ENCODE results near the gene TBC1D24. TPM values are rescaled to one million over a fixed set of nuclear protein-coding genes. Genes with fewer than 3 reads are reported as not detected.
"Not testable (repeated sequence)": the region's sequence is repeated elsewhere in the genome, so short reads cannot be mapped to it uniquely, and the experiment has no call there.

TBC1D24 gene
- total and polyA plus RNA-seq, 7 donors = 0.60 to 16.1 (median 6.5) TPM

DNA sequence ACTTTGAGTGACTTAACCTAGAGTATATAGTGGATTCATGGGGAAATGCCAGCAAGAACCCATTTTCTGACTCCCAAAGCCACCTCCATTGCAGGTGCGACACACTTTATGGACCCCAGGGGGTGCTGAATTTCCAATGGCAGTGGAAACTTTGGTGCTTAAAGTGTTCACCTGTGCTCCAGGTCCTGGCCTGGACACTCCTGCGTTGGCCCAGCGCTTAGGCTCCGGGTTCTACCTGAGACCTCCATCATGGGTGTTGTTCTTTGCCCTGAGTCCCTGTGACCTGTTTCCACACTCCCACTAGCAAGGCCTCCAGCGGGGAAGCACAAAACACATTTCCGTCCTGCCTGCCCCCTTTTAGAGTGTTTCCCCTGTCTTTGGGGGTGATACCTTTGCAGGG is 42.6 kb upstream of the TBC1D24 start:
- WGBS, 2 donors = 96 to 97% methylated on average over 6 of the region's 6 CpGs
- Histone ChIP-seq H3K4me3 (no peak overlapping the region), H3K4me1 (peaks cover 0 to 18% (median 14%) of the 10 kb centered on the region in 4 donors), H3K27ac (no peak overlapping the region), H3K27me3 (no peaks in the 10 kb centered on the region), H3K36me3 (peaks cover 0 to 26% (median 0%) of the 10 kb centered on the region in 4 donors), H3K9me3 (no peaks in the 10 kb centered on the region)
- TF ChIP-seq, protein P1, sequence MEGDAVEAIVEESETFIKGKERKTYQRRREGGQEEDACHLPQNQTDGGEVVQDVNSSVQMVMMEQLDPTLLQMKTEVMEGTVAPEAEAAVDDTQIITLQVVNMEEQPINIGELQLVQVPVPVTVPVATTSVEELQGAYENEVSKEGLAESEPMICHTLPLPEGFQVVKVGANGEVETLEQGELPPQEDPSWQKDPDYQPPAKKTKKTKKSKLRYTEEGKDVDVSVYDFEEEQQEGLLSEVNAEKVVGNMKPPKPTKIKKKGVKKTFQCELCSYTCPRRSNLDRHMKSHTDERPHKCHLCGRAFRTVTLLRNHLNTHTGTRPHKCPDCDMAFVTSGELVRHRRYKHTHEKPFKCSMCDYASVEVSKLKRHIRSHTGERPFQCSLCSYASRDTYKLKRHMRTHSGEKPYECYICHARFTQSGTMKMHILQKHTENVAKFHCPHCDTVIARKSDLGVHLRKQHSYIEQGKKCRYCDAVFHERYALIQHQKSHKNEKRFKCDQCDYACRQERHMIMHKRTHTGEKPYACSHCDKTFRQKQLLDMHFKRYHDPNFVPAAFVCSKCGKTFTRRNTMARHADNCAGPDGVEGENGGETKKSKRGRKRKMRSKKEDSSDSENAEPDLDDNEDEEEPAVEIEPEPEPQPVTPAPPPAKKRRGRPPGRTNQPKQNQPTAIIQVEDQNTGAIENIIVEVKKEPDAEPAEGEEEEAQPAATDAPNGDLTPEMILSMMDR (IDR thresholded peaks at IDR 0.05) = no peak
- no peak for TF ChIP-seq EP300 (IDR thresholded peaks at IDR 0.05)
- no peak for TF ChIP-seq POLR2AphosphoS5 (IDR thresholded peaks at IDR 0.05)
- TF ChIP-seq POLR2A (IDR thresholded peaks at IDR 0.05) = no peak
- DNase-seq = no peak
- intact Hi-C loops (cut with DNase I) = no loop called here

DNA sequence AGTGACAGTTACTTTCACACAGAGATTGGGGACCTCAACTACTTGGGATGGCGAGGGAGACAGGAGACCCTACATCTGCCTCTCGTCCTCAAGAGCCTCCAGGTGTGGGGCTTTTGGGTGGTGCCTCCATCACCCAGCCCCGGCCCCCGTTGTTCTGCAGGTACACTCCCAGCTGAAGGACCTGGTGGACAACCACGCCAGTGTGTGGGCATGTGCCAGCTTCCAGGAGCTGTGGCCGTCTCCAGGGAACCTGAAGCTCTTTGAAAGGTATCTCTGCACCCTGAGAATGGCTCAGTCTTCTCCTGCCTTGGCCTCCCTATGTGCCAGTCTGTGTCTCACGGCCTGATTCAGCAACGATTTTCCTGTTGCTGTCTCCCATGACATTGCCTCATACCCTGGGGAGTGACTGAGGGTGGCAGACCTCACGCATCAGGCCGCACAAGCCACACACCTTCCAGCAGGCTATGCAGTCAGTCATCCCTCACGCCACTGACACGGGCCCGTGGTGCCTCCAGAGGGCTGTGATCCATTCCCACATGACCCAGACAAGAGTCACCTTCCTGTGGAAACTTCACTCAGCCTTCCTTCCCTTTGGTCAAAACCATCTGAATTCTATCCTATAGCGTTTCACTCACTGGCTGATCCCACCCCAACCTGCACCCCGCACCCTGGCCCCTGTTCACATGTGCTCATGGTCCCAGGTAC is 42.0 kb upstream of the TBC1D24 start:
- TF ChIP-seq POLR2AphosphoS5 (IDR thresholded peaks at IDR 0.05) (no peak), POLR2A (IDR thresholded peaks at IDR 0.05) (no peak), EP300 (IDR thresholded peaks at IDR 0.05) (no peak)
- TF ChIP-seq, protein P1 (IDR thresholded peaks at IDR 0.05) = no peak
- Histone ChIP-seq H3K27me3 (no peaks in the 10 kb centered on the region), H3K4me1 (peaks cover 0 to 18% (median 14%) of the 10 kb centered on the region in 4 donors), H3K9me3 (no peaks in the 10 kb centered on the region), H3K36me3 (peaks cover 0 to 27% (median 0%) of the 10 kb centered on the region in 4 donors), H3K27ac (no peak overlapping the region), H3K4me3 (no peak overlapping the region)
- WGBS, 2 donors = 97% methylated on average over 15 of the region's 15 CpGs
- no peak for DNase-seq
- intact Hi-C loops (cut with DNase I) = no loop called here

DNA sequence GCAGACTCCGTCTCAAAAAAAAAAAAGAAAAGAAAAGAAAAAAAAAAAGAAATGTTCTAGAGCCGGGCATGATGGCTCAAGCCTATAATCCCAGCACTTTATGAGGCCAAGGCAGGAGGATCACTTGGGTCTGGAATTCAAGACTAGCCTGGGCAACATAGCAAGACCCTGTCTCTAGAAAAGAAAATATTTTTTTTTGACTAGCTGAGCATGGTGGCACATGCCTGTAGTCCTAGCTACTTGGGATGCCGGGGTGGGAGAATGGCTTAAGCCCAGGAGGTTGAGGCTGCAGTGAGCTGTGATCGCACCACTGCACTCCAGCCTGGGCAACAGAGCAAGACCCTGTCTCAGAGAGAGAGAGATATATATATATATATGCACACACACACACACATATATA is 39.7 kb upstream of the TBC1D24 start:
- H3K27me3 ChIP-seq; H3K4me3 ChIP-seq; H3K9me3 ChIP-seq; H3K27ac ChIP-seq; intact Hi-C loops (cut with DNase I); H3K4me1 ChIP-seq: not testable (repeated sequence)
- DNase-seq = peak; percentile 2
- H3K36me3 ChIP-seq = peaks cover 0 to 27% (median 0%) of the 10 kb centered on the region in 4 donors
- WGBS, 2 donors = 97 to 98% methylated on average over 3 to 4 of the region's 4 CpGs

DNA sequence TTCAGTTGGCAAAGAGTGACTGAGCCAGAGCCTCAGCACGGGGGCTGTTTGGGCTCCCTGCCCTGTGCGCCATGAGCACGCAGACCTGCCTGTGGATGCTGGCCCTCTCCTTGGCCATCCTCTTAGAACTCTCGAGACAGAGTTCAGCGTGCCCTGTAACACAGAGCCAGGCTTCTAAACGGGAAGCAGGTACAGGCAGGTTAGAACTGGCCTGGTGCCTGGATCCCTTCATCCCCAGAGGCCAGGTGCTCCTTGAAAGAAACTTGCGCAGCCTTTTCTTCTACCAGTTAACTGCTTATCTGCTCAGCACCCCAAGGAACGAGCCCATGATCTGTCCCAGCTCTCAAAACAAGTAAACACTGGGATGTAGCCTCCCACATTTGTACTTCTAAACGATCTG is 38.8 kb upstream of the TBC1D24 start:
- no peaks in the 10 kb centered on the region for H3K9me3 ChIP-seq
- H3K4me1 ChIP-seq = no peaks in the 10 kb centered on the region
- H3K36me3 ChIP-seq = peaks cover 0 to 27% (median 0%) of the 10 kb centered on the region in 4 donors
- 91 to 95% methylated on average over 9 of the region's 9 CpGs for WGBS, 2 donors
- no peaks in the 10 kb centered on the region for H3K27me3 ChIP-seq
- intact Hi-C loops (cut with DNase I) = no loop called here
- no peak overlapping the region for H3K27ac ChIP-seq
- no peak overlapping the region for H3K4me3 ChIP-seq
- TF ChIP-seq POLR2AphosphoS5 (IDR thresholded peaks at IDR 0.05) (no peak), POLR2A (IDR thresholded peaks at IDR 0.05) (no peak), EP300 (IDR thresholded peaks at IDR 0.05) (no peak)
- TF ChIP-seq, protein P1 (IDR thresholded peaks at IDR 0.05) = no peak
- DNase-seq = peak; percentile 34

DNA sequence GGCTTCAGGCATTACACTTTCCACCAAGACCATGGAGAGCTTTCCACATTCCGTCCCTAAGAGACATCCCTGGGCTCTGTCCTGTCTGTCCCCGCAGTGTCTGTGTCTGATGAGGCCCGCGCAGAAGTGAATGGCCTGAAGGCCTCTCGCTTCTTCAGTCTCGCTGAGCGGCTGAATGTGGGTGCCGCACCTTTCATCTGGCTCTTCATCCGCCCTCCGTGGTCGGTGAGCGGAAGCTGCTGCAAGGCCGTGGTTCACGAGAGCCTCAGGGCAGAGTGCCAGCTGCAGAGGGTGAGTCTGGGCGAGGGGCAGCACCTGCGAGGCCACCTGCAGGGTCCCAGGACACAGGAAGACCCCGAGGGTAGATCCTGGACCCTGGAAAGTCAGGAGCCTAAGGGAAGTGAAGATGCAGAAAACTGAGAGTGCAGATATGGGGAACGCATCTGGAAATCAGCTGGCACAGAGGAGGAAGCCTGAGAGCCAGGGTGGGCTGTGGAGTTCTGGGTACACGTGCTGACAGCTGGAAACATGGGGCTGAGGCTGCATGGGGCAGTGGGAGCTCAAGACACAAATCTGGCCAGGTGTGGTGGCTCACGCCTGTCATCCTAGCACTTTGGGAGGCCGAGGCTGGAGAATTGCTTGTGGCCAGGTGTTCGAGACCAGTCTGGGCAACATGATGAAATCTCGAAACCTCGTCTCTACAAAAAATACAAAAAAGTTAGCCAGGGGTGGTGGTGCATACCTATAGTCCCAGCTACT is 37.7 kb upstream of the TBC1D24 start:
- peak; percentile 57 for DNase-seq
- H3K27ac ChIP-seq = no peak overlapping the region
- TF ChIP-seq POLR2A (IDR thresholded peaks at IDR 0.05) (no peak), EP300 (IDR thresholded peaks at IDR 0.05) (no peak), POLR2AphosphoS5 (IDR thresholded peaks at IDR 0.05) (no peak)
- TF ChIP-seq, protein P1 (IDR thresholded peaks at IDR 0.05) = no peak
- H3K9me3 ChIP-seq = no peaks in the 10 kb centered on the region
- intact Hi-C loops (cut with DNase I) = no loop called here
- no peaks in the 10 kb centered on the region for H3K27me3 ChIP-seq
- 96 to 97% methylated on average over 24 of the region's 24 CpGs for WGBS, 2 donors
- H3K36me3 ChIP-seq = peaks cover 0 to 27% (median 0%) of the 10 kb centered on the region in 4 donors
- no peaks in the 10 kb centered on the region for H3K4me1 ChIP-seq
- no peak overlapping the region for H3K4me3 ChIP-seq

All from sigmoid colon (tissue), 7 donors.